LNCaP clone FGC (cell line): ENCODE measurements around the gene FRAS1.

ENCODE experiments used
- DNase-seq: peaks from one replicate; pipeline ENCODE4 v3.0.0-alpha.2; 2011; ENCODE audit warnings: low read depth
- H3K4me3 ChIP-seq: 2 replicates; pipeline ENCODE4 v1.5.1; 2011; ENCODE audit warnings: mild to moderate bottlenecking, low read depth, low read length, control low read depth
- CTCF ChIP-seq: IDR thresholded peaks from 2 replicates; pipeline ENCODE4 v1.5.1; 2012; ENCODE audit warnings: mild to moderate bottlenecking; ENCODE audit not compliant: control insufficient read depth, insufficient read depth; ENCODE audit errors: extremely low read depth

The FRAS1 gene

GRCh38 chr4:78154972-78155590 is 98.0 kb downstream of the FRAS1 start:
- DNase-seq = no peak
- H3K4me3 ChIP-seq = no peak overlapping the region
- no peak for TF ChIP-seq CTCF

- DNase-seq = no peak
- no peak overlapping the region for H3K4me3 ChIP-seq
- TF ChIP-seq CTCF = no peak
Measured at GRCh38 chr4:78155616-78156105, 98.5 kb downstream of the FRAS1 start.

GRCh38 chr4:78156520-78156919 is 99.4 kb downstream of the FRAS1 start:
- H3K4me3 ChIP-seq = no peak overlapping the region
- no peak for TF ChIP-seq CTCF
- no peak for DNase-seq

GRCh38 chr4:78162342-78162741 is 105.2 kb downstream of the FRAS1 start:
- no peak overlapping the region for H3K4me3 ChIP-seq
- no peak for TF ChIP-seq CTCF
- DNase-seq = no peak

GRCh38 chr4:78162821-78163220 is 105.7 kb downstream of the FRAS1 start:
- no peak for TF ChIP-seq CTCF
- no peak for DNase-seq
- no peak overlapping the region for H3K4me3 ChIP-seq

- DNase-seq = no peak
- TF ChIP-seq CTCF = no peak
- H3K4me3 ChIP-seq = no peak overlapping the region
Measured at GRCh38 chr4:78165758-78166157, 108.6 kb downstream of the FRAS1 start.

- no peak overlapping the region for H3K4me3 ChIP-seq
- no peak for TF ChIP-seq CTCF
- no peak for DNase-seq
Measured at GRCh38 chr4:78166622-78167021, 109.5 kb downstream of the FRAS1 start.
